ENCODE results near the gene CDKN1A.

CDKN1A gene

GRCh38 chr6:36679043-36679833 is 724 bp downstream of the CDKN1A start:
- DNase-seq = peak; percentile 48

- peak; percentile 92 for DNase-seq
Observed at GRCh38 chr6:36682328-36683144, 4.0 kb downstream of the CDKN1A start.

GRCh38 chr6:36683145-36683655 is 4.7 kb downstream of the CDKN1A start:
- DNase-seq = no peak

GRCh38 chr6:36683656-36684446 is 5.3 kb downstream of the CDKN1A start:
- DNase-seq = no peak

DNA sequence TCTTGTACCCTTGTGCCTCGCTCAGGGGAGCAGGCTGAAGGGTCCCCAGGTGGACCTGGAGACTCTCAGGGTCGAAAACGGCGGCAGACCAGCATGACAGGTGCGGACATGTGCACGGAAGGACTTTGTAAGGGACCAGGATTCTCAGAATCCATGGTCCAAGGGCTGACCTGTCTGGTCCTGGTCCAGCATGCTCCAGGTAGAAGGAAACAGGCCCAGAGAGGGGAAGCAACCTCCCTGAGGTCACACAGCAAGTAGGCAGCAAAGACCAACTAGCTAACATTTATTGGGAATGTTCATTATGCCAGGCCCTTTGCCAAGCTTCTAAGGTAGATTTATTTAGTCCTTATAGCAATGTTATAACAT is 5.9 kb downstream of the CDKN1A start:
- no peak for DNase-seq

GRCh38 chr6:36685166-36685924 is 6.8 kb downstream of the CDKN1A start:
- no peak for DNase-seq

GRCh38 chr6:36685926-36686667 is 7.6 kb downstream of the CDKN1A start:
- peak; percentile 64 for DNase-seq

- DNase-seq = no peak
Observed at GRCh38 chr6:36686668-36687513, 8.4 kb downstream of the CDKN1A start.

- DNase-seq = no peak
Observed at GRCh38 chr6:36688063-36688738, 9.7 kb downstream of the CDKN1A start.

- no peak for DNase-seq
Observed at GRCh38 chr6:36688739-36689075, 10.2 kb downstream of the CDKN1A start.

- DNase-seq = no peak
Observed at GRCh38 chr6:36691011-36691410, 12.5 kb downstream of the CDKN1A start.

DNA sequence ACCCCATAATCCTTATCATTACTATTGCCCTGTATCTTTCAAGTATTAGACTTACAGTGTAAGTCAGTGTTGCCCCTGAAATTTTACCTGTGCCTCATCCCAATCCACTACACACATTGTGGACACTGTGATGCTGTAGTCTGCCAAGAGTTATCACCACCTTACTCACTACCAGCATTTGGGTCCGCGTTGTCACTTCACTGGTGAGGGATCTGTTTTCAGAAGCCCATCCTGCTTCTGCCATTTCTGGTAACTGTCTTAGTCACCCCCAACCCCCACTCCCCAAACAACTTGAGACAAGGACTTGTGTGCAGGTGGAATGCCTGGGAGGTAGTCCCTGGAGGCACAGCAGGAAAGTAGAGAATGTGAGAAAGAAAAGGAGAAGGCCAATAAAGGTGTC is 13.1 kb downstream of the CDKN1A start:
- DNase-seq = no peak

DNA sequence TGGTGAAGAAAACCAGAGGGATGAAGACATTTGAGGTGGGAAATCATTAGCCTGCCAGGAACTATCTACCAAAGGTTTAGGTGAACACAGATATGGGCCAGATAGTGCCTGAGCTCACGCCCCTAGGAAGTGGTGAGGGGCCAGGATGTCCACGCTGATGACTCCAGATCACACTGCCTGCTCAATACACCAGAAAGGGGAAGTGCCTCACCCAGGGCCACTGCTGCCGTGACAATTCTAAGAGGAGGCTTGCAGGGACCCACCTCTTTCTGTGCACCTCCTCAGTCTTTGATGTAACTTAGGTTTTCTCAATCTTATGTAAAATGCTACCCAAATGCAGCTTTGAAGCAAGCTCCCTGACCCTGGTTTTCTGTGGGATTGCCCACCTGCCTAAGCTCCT is 13.7 kb downstream of the CDKN1A start:
- peak; percentile 74 for DNase-seq

DNA sequence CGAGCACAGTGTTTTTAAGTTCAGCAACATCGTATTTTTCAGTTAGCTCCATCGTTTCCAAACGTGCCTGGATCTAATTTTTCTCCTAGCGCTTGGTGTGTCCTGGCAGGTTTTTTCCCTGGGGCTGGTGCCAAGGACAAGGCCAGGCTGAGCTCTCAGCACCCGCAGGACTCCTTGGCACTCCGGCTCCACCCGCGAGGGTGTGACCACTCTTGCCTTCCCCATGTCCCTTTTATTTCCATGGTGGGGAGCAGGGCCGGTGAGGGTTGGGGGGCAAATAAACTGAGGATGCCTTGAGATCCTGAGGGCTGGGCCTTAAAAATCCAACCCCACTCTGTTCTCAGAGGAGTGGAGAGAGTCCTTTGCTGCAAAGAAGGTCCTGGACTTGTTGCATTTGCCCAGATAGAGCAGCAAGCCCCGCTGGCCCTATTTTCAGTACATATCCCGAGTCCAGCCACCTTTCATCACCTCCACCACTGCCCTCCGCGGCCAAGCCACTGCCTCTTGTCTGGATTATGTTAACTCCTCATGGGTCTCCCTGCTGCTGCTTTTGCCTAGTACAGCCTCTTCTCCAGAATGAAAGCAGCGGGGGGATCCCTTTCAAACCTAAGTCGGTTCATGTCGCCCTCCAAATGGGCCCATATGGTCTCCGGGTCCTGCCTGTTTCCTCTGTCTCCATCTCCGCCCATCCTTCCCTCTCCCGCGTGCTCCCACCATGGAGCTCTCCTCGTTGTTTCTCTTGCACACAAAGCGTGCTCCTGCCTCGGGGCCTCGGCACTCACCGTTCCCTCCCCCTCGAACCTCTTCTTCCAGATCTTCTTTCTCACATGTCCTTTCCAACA is 14.6 kb downstream of the CDKN1A start:
- DNase-seq = no peak

DNA sequence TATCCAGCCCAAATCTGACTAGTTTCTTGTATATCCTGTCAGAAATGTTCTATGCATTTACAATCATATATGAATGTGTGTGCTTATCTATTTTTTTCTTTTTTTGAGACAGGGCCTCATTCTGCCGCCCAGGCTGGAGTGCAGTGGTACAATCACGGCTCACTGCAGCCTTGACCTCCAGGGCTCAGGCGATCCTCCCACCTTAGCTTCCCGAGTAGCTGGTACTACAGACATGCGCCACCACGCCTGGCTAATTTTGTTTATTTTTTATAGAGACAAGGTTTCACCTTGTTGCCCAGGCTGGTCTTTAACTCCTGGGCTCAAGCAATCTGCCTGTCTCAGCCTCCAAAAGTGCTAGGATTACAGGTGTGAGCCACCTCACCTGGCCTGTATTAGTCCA is 16.1 kb downstream of the CDKN1A start:
- DNase-seq = no peak

DNA sequence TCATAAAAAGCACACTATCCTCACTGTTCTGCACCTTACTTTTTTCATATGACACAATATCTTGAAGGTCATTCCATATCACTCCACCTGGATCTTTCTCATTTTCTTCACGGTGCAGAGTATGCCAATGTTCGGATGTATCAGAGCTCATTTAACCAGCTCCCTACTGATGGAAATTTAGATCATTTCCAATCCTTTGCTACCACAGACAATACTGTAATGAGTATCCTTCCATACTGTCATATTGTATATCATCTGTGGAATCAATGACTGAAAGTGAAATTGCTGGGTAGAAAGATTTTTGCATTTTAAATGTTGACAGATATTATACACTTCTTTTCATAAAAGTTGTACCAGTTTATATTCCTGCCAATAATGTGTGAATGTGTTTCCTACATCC is 16.9 kb downstream of the CDKN1A start:
- DNase-seq = no peak

DNA sequence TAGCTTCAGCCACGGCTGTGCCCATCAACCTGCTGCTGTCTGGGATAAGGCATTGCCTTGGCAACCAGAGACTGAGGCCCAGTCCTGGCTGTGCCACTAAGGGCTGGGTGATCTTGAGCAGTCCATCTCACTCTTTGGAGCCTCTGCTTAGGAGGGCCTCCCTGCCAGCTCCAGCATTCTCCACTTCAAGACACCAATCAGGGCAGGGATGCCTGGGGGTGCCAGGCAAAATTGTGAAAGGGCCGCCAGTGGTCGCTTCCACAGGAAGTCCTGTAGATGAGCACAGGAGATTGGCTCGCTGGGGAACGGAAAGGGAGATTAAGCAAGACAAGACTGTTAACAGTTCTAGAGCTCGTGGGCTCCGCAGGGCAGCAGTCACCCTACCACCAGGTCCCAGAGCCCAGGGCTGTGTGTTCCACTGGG is 19.0 kb downstream of the CDKN1A start, which contains the start of gene RAB44:
TSS of gene RAB44 (plus strand) at position 346 of the 423 bp plus-strand sequence. CDS start 6,410 bp downstream, outside the sequence.
- DNase-seq = no peak

GRCh38 chr6:36698196-36698595 is 19.7 kb downstream of the CDKN1A start:
- DNase-seq = peak; percentile 9

DNA sequence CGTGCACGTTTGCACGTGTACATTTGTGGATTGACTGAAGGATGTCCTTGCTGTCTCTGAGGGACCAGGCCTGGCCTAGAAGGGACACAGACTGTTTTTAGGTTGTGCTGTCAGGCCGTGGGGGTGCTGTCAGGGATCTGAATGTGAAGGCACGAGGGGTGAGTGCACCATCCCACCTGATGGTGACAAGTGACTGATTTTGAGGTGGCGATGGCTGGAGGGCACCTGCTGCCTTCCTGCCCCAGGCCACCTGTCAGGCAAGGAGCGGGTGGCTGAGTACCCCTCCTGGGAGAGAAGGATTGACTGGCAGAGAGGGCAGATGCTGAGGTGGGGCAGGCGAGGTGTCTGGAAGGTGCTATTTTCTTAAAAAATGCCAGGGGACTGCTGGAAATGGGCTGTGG is 20.4 kb downstream of the CDKN1A start:
- DNase-seq = no peak
